GM21737 (cell line): ENCODE data around the gene CAV2.

Experiments used
- ATAC-seq: cut with Tn5 transposase; IDR thresholded peaks from one replicate; pipeline ENCODE4 v1.9.1; 2021; ENCODE audit warnings: mild to moderate bottlenecking, moderate library complexity; ENCODE audit not compliant: unreplicated experiment

Gene CAV2

DNA sequence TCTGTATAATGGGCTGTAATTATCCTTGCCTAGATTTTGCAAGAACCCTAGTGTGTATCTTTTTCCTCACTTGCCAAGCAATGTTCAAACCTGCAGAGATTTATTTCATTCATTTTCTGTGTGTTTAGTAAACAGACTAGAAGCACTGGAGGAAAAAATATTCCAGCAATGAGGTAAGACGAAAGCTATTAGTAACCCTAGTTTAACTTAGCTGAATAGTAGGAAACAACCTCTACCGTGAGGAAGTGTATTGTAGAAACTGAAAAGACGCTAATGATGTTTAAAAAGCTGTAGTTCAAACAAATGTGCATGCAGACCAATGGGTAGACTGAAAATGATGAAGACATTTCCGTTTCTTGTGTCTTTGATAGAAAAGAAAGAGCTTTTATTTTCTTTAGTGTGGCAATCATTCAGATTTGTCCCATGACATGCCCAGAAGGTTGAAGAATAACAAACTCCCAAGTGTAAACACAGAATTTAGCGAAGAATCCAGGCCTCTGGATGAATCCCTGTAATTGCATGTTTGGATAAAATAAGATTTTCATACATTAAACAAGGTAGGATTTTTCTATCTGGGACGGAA is 46.0 kb downstream of the CAV2 start:
- ATAC-seq: no peak

DNA sequence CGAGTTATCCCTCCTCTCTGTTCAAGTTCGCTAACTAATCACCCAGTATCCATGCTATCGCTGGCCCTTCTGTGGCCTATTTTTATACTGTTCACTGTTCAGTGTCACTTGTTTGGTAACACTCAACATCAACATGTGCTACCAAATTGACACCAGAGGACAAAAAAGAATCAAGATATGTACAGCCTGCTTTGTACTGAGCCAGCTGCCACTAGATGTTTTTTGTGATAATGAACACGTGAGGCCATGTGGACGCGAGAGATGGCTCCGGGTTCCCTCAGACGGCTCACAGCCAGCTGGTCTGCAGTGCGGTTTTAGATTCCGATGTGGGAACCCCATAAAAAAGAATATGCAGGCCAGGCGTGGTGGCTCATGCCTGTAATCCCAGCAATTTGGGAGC is 46.5 kb downstream of the CAV2 start:
- no peak for ATAC-seq

- no peak for ATAC-seq
Observed at GRCh38 chr7:116546916-116547315, 47.4 kb downstream of the CAV2 start.

- ATAC-seq: no peak
Observed at GRCh38 chr7:116547347-116547746, 47.8 kb downstream of the CAV2 start.

DNA sequence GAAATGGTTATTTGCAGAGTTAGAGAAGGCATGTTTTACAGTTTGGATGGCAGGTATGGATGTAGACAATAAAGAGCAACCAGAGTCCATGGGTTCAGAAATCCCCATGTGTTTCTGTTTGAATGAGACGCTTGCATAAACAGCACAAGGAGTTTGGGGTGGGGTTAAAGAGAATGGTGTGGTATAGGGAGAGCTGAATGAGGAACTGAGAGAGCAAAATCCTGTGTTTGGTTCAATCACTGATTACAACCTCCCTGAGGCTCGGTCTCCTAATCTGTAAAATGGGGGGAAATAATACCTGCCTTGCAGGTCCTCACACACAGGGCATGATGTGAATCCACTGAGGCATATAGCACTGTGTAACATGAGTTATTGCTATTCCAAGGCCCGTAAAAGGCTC is 49.0 kb downstream of the CAV2 start:
- ATAC-seq: peak; percentile 76

DNA sequence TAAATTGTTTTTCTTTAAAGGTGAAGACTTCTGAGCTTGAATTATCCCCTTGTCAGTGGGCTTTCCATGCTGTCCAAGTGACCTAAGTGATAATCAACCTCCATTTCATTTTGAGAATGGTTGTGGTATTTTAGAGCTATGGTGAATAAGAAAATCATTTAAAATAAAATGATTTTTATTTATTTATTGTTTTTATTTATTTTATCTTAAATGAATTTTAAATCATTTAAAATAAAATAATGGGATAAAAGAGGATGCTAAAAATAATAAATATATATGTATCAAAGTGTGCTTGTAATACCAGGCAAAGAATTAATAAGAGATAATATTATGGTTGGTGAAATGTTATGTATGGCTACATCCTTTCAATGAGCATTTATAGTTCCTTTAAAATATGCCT is 49.8 kb downstream of the CAV2 start:
- no peak for ATAC-seq

DNA sequence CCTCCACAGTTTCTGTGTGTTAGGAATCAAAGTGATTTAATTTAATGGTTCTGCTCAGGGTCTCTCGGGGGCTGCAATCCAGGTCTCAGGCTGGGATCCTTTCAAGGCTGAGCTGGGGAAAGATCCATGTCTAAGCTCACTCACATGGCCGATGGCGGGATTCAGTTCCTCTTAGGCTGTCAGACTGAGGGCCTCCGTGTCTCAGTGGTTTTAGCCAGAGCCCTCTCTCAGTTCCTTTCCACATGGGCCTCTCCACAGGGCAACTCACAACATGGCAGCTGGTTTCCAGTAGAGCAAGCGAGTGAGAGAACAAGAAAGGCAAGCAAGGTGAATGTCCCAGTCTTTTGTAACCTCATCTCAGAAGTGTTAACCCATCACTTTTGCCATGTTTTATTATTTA is 52.2 kb downstream of the CAV2 start:
- ATAC-seq: no peak

GRCh38 chr7:116552602-116553001 is 53.1 kb downstream of the CAV2 start:
- no peak for ATAC-seq

DNA sequence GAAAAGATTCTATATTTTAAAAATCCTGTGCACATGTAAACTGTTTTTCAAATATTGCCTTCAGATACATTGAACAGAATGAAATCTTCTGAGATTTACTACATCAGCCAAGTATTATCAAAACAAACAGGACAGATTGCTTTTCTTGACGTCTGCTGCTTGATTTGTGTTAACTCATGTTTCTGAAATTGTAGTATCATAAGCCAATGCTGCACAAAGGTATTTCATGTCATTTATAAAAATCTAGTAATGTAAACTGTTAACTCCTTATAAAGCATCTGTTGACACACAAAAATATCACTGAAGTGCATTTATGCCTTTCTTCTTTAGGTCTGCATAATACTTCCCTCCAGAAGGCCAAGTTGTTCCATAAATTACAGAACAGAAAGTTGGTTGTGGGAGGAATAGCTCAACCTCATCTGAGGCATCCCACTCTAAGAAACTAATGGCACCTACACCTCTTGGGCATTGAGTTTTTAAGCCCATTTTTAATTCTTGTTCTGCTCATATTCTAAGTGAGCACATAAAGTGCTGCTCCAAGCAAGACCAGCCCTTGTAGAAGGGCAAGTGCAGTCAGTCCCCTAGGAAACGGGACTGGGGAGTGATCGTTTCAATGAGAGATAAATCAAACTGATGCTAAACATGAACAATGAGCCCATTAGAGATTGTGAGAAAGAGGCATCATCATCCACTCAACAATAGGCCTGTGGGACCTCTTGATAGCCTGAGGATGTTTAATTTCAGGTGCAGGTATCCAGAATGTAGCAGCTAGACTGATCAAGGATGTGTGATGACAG is 53.8 kb downstream of the CAV2 start:
- ATAC-seq: no peak

- ATAC-seq: no peak
Observed at GRCh38 chr7:116554436-116554835, 54.9 kb downstream of the CAV2 start.

GRCh38 chr7:116554911-116555310 is 55.4 kb downstream of the CAV2 start:
- no peak for ATAC-seq

GRCh38 chr7:116557066-116557585 is 57.6 kb downstream of the CAV2 start:
- no peak for ATAC-seq

DNA sequence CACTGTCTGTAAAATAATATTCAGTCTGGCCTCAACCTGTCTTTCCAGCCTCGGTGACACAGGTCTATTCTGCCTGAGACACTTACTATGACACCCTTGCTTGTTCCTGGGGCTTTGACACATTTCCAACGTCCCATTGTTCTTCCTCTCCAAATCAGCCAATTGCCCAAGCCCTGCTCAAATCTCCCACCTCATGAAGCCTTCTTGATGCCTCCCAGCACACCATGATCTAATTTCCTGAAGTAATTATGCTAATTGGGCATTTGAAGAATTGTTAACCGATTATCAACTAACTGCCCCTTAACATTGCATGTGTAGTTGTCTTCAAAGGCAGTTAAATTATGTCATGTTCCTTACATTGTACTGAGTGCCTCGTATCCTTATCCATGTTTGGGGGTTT is 58.4 kb downstream of the CAV2 start:
- no peak for ATAC-seq
